PC-9 (cell line): ENCODE results near the gene OGFOD1. TPM values are rescaled to one million over a fixed set of nuclear protein-coding genes. Genes with fewer than 3 reads are reported as not detected.

Experiments
- BruUV-seq: library from RNA; stranded (reverse); fragments of 400-500 nt; replicated peaks from 2 replicates; lab custom pipeline; 2021; lab: Mats Ljungman, UMichigan
- CTCF ChIA-PET: fragments of 300-600 bp; sonication (Branson Sonifier 250); formaldehyde crosslinking; loops from one replicate; lab custom pipeline; 2022; ENCODE audit warnings: antibody characterized with exemption; lab: Charles Lee
- POLR2A ChIA-PET: fragments of 300-600 bp; sonication (Branson Sonifier 250); formaldehyde crosslinking; loops from one replicate; lab custom pipeline; 2022; ENCODE audit warnings: antibody characterized with exemption; ENCODE audit not compliant: unreplicated experiment; lab: Charles Lee
- DNase-seq, 2 experiments: peaks; one replicate each; pipeline versions ENCODE4 v3.0.0 to v3.0.0-alpha.2; 2015 to 2022; ENCODE audit warnings: mixed read lengths in 1 of 2
- H2AFZ ChIP-seq: fragments of 200-600 bp; sonication (generic); 2 replicates; pipeline ENCODE4 v1.8.1; 2017; ENCODE audit warnings: antibody characterized with exemption
- H3F3A ChIP-seq: fragments of 200-600 bp; sonication (generic); 2 replicates; pipeline ENCODE4 v1.8.1; 2017; ENCODE audit warnings: antibody characterized with exemption, mild to moderate bottlenecking, low read depth; ENCODE audit not compliant: insufficient read depth
- H3K27ac ChIP-seq: fragments of 200-600 bp; sonication (generic); 2 replicates; pipeline ENCODE4 v1.6.1; 2016; ENCODE audit warnings: mixed run types
- H3K27me3 ChIP-seq: fragments of 200-600 bp; sonication (generic); 2 replicates; pipeline ENCODE4 v1.6.1; 2016; ENCODE audit warnings: low read depth, mixed run types; ENCODE audit not compliant: insufficient read depth
- H3K36me3 ChIP-seq: fragments of 200-600 bp; sonication (generic); 2 replicates; pipeline ENCODE4 v1.6.1; 2016; ENCODE audit warnings: low read depth, mixed run types
- H3K4me1 ChIP-seq: fragments of 200-600 bp; sonication (generic); replicated peaks from 2 replicates; pipeline ENCODE4 v1.6.1; 2016; ENCODE audit warnings: mixed run types; ENCODE audit not compliant: insufficient read depth
- H3K4me2 ChIP-seq: fragments of 200-600 bp; sonication (generic); 2 replicates; pipeline ENCODE4 v1.6.1; 2017; ENCODE audit warnings: mixed run types
- H3K4me3 ChIP-seq: fragments of 200-600 bp; sonication (generic); 2 replicates; pipeline ENCODE4 v1.6.1; 2016; ENCODE audit warnings: mixed run types
- H3K79me2 ChIP-seq: fragments of 200-600 bp; sonication (generic); 2 replicates; pipeline ENCODE4 v1.6.1; 2017; ENCODE audit warnings: low read depth, mixed run types
- H3K9me2 ChIP-seq: fragments of 200-600 bp; sonication (generic); 2 replicates; pipeline ENCODE4 v1.8.1; 2017; ENCODE audit warnings: mild to moderate bottlenecking; ENCODE audit not compliant: insufficient read depth
- H3K9me3 ChIP-seq: fragments of 200-600 bp; sonication (generic); 2 replicates; pipeline ENCODE4 v1.8.1; 2016; ENCODE audit warnings: low read depth; ENCODE audit not compliant: insufficient read depth
- H4K20me1 ChIP-seq: fragments of 200-600 bp; sonication (generic); 2 replicates; pipeline ENCODE4 v1.8.1; 2017; ENCODE audit not compliant: insufficient read depth
- EZH2 ChIP-seq: fragments of 200-600 bp; sonication (generic); IDR thresholded peaks from 2 replicates; pipeline ENCODE4 v1.8.0; 2017; ENCODE audit warnings: antibody characterized with exemption, low read depth
- intact Hi-C: fragments of 100-400 bp; cut with micrococcal nuclease; formaldehyde crosslinking; loops from one replicate; pipeline ENCODE4 v1.10.0; 2022; ENCODE audit not compliant: unreplicated experiment
- total RNA-seq: library from RNA; stranded (reverse); gene quantifications from 2 replicates; pipeline ENCODE4 v1.2.3, GENCODE V29; 2021
- TF ChIP-seq, protein P1 (sequence below): fragments of 200-600 bp; sonication (generic); conservative IDR thresholded peaks from 2 replicates; pipeline ENCODE4 v1.6.1; 2017; ENCODE audit warnings: mixed run types, antibody characterized with exemption, mild to moderate bottlenecking, moderate library complexity

Gene OGFOD1
- total RNA-seq, 1 experiment from 2014 or later, result 30.0 TPM

DNA sequence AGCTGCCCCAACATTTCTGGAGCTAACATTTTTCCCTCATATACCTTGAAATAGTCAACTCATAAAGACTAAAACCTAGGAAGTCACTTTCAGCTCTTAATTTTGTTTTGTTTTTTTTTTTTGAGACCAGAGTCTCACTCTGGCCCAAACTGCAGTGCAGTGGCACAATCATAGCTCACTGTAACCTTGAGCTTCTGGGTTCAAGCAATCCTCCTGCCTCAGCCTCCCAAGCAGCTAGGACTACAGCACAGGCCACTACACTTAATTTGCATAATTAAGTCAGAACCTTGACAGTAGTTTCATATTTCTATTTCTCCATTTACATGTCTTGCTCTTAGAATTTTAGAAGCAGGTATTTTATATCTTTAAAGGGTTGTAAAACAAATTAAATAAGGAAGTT, 30.7 kb upstream of the OGFOD1 start:
- H3K36me3 ChIP-seq, result no peaks in the 10 kb centered on the region
- TF ChIP-seq EZH2, result no peak
- TF ChIP-seq, protein P1, sequence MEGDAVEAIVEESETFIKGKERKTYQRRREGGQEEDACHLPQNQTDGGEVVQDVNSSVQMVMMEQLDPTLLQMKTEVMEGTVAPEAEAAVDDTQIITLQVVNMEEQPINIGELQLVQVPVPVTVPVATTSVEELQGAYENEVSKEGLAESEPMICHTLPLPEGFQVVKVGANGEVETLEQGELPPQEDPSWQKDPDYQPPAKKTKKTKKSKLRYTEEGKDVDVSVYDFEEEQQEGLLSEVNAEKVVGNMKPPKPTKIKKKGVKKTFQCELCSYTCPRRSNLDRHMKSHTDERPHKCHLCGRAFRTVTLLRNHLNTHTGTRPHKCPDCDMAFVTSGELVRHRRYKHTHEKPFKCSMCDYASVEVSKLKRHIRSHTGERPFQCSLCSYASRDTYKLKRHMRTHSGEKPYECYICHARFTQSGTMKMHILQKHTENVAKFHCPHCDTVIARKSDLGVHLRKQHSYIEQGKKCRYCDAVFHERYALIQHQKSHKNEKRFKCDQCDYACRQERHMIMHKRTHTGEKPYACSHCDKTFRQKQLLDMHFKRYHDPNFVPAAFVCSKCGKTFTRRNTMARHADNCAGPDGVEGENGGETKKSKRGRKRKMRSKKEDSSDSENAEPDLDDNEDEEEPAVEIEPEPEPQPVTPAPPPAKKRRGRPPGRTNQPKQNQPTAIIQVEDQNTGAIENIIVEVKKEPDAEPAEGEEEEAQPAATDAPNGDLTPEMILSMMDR, result no peak
- ChIA-PET POLR2A (interaction anchor here (0.6 kb wide), 1 partner anchor 18 kb away, joined by 3 read pairs; no protein-coding TSS in a partner anchor), CTCF (no interaction called here)
- DNase-seq, result no peak
- H3K9me3 ChIP-seq, result no peaks in the 10 kb centered on the region
- no peaks in the 10 kb centered on the region for H3K27me3 ChIP-seq
- intact Hi-C loops, result no loop called here
- H3K4me2 ChIP-seq, result no peak overlapping the region
- peaks cover 29% of the 10 kb centered on the region for H3F3A ChIP-seq
- no TSS peak for BruUV-seq
- H3K27ac ChIP-seq, result peak overlapping the region; percentile 71; the same call in 1 of the 2 replicates
- peaks cover 91% of the 10 kb centered on the region for H3K79me2 ChIP-seq
- no peaks in the 10 kb centered on the region for H3K9me2 ChIP-seq
- no peak overlapping the region for H3K4me3 ChIP-seq
- H2AFZ ChIP-seq, result no peak overlapping the region
- peaks cover 55% of the 10 kb centered on the region for H3K4me1 ChIP-seq
- no peaks in the 10 kb centered on the region for H4K20me1 ChIP-seq

DNA sequence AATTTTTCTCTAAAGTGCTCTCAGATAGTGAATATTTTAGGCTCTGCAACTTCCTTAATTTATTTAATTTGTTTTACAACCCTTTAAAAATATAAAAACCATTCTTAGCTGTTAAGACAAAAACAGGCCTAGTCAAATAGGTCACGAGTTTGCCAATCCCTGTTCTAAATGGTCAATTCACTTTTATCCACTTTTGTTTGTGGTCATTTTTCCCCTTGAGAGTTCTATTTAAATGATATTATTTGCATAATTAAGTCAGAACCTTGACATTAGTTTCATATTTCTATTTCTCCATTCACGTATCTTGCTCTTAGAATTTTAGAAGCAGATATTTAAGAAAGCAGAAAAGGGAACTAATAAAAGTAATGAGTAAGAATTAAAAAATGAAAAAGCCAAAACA, 30.0 kb upstream of the OGFOD1 start:
- ChIA-PET CTCF (no interaction called here), POLR2A (no interaction called here)
- no peaks in the 10 kb centered on the region for H3K9me2 ChIP-seq

DNA sequence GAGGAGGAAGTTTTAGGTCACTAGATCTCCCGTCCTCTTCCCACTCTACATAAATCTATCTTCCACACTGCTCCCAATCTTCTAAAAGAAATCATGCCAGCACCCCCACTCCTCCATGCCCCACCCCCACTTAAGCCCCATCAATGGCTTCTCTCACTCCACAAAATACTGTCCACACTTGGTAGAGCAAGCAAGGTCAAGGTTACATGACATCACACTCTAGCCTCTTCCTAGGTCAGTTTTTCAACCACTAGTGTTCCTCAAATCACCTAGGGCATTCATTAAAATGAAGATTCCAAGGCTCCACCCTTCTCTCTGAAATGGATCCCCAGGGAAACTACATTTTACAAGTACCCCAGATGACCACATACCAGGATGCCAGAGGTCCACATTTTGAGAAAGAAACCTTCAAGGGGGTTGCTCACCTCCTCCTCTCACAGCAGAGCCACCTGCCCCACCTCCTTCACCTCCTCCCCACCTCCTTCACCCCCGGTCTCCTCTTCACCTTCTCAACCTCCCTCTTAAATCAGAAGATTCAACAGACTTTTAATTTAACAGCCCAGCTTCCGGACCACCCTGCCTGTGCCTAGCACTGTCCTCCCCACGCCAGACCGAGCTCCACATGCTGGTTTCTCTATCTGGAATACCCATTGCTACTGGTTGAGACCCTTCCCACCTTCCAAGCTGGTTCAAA, 29.2 kb upstream of the OGFOD1 start:
- ChIA-PET CTCF (interaction anchor here (0.7 kb wide), 1 partner anchor 160 kb away, joined by 4 read pairs; no protein-coding TSS in a partner anchor), POLR2A (no interaction called here)
- H3K4me2 ChIP-seq, result peak overlapping the region; percentile 94
- no peaks in the 10 kb centered on the region for H3K36me3 ChIP-seq
- H3K79me2 ChIP-seq, result peaks cover 77% of the 10 kb centered on the region
- intact Hi-C loops, result no loop called here
- peak overlapping the region; percentile 64; the same call in 1 of the 2 replicates for H3K4me3 ChIP-seq
- no peak for DNase-seq
- no peaks in the 10 kb centered on the region for H3K9me3 ChIP-seq
- H3K27ac ChIP-seq, result 0 out of 2 replicates have a peak overlapping the region, but pooled peaks have one; percentile 71
- H2AFZ ChIP-seq, result no peak overlapping the region
- no peaks in the 10 kb centered on the region for H3K9me2 ChIP-seq
- H3K27me3 ChIP-seq, result no peaks in the 10 kb centered on the region
- TF ChIP-seq EZH2, result no peak
- TF ChIP-seq, protein P1, result no peak
- peaks cover 62% of the 10 kb centered on the region for H3K4me1 ChIP-seq
- peaks cover 41% of the 10 kb centered on the region for H3F3A ChIP-seq
- H4K20me1 ChIP-seq, result no peaks in the 10 kb centered on the region
- no TSS peak for BruUV-seq

More for the DNA sequence above, 30.0 kb upstream of the OGFOD1 start:
- Histone ChIP-seq H3K36me3 (no peaks in the 10 kb centered on the region), H3K27me3 (no peaks in the 10 kb centered on the region), H3K27ac (peak overlapping the region; percentile 71), H4K20me1 (no peaks in the 10 kb centered on the region), H3K4me1 (peaks cover 62% of the 10 kb centered on the region), H3K9me3 (no peaks in the 10 kb centered on the region), H2AFZ (no peak overlapping the region), H3F3A (peaks cover 32% of the 10 kb centered on the region), H3K4me3 (no peak overlapping the region), H3K79me2 (peaks cover 85% of the 10 kb centered on the region), H3K4me2 (peak overlapping the region; percentile 94)
- TF ChIP-seq EZH2, result no peak
- TF ChIP-seq, protein P1, result no peak
- intact Hi-C loops, result no loop called here
- no TSS peak for BruUV-seq
- DNase-seq, result no peak
